PFSK-1 (cell line): ENCODE data around the gene TBC1D3B.
"Not testable (repeated sequence)": the region's sequence is repeated elsewhere in the genome, so short reads cannot be mapped to it uniquely, and the experiment has no call there.

ENCODE experiments used
- FOXP2 ChIP-seq: optimal IDR thresholded peaks from 2 replicates; pipeline ENCODE3; 2011; ENCODE audit warnings: borderline replicate concordance, control low read depth, inconsistent platforms; ENCODE audit not compliant: insufficient read depth; ENCODE audit errors: extremely low read length, extremely low read depth
- POLR2AphosphoS5 ChIP-seq: IDR thresholded peaks from 2 replicates; pipeline ENCODE4 v1.6.1; 2012; ENCODE audit warnings: low read depth, mild to moderate bottlenecking, control low read depth, low read length, moderate library complexity
- SIN3A ChIP-seq: IDR thresholded peaks from 2 replicates; pipeline ENCODE4 v1.6.1; 2012; ENCODE audit warnings: mild to moderate bottlenecking, low read length, moderate library complexity, borderline replicate concordance; ENCODE audit not compliant: insufficient read depth
- TAF1 ChIP-seq: IDR thresholded peaks from 2 replicates; pipeline ENCODE4 v1.6.1; 2012; ENCODE audit warnings: low read length, control low read depth, borderline replicate concordance; ENCODE audit not compliant: insufficient read depth
- TF ChIP-seq, protein P1 (sequence below), 2 experiments: IDR thresholded peaks; 2 replicates each; pipeline versions ENCODE4 v1.6.1 to v1.8.0; 2011 to 2012; ENCODE audit warnings: low read depth in 2 of 2, low read length in 2 of 2, control low read depth in 1 of 2, inconsistent platforms in 1 of 2, mild to moderate bottlenecking in 1 of 2, moderate library complexity in 1 of 2; ENCODE audit not compliant: insufficient read depth in 1 of 2

DNA sequence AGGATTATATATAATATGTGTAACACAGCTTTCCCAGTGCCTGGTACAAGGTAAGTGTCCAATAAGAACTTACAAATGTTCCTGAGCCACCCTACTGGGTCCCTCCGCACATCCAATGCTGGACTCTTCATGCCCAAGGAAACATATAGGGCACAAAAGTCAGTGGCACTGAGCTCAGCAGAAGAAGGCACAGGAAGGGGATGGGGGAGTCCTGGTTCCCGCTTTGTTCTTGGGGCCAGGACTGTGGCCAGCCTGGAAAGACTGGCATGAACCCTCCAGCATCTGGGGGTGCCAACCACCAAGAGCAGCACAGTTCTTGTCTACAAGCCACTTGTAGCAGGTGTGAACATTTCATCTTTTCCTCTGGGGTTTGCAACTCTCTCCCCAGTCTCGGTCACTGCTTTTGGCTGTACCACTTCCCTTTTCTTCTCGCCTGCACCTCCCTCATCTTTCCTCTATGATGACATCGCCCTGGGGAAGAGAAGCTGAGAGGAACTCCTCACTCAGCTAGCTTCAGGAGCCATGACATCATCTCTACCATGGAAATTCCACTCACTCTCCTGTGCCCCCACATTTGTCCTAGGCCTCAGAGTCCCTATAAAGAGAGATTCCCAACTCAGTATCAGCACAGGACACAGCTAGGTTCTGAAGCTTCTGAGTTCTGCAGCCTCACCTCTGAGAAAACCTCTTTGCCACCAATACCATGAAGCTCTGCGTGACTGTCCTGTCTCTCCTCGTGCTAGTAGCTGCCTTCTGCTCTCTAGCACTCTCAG, 34.2 kb upstream of the TBC1D3B start, which contains the start of gene CCL4L2:
- TF ChIP-seq, protein P1, sequence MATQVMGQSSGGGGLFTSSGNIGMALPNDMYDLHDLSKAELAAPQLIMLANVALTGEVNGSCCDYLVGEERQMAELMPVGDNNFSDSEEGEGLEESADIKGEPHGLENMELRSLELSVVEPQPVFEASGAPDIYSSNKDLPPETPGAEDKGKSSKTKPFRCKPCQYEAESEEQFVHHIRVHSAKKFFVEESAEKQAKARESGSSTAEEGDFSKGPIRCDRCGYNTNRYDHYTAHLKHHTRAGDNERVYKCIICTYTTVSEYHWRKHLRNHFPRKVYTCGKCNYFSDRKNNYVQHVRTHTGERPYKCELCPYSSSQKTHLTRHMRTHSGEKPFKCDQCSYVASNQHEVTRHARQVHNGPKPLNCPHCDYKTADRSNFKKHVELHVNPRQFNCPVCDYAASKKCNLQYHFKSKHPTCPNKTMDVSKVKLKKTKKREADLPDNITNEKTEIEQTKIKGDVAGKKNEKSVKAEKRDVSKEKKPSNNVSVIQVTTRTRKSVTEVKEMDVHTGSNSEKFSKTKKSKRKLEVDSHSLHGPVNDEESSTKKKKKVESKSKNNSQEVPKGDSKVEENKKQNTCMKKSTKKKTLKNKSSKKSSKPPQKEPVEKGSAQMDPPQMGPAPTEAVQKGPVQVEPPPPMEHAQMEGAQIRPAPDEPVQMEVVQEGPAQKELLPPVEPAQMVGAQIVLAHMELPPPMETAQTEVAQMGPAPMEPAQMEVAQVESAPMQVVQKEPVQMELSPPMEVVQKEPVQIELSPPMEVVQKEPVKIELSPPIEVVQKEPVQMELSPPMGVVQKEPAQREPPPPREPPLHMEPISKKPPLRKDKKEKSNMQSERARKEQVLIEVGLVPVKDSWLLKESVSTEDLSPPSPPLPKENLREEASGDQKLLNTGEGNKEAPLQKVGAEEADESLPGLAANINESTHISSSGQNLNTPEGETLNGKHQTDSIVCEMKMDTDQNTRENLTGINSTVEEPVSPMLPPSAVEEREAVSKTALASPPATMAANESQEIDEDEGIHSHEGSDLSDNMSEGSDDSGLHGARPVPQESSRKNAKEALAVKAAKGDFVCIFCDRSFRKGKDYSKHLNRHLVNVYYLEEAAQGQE (IDR thresholded peaks at IDR 0.05; ENCODE audit: insufficient read depth in 1 of 2, low read depth in 2 of 2, low read length in 2 of 2): not testable (repeated sequence)
- not testable (repeated sequence) for TF ChIP-seq POLR2AphosphoS5, TAF1, SIN3A, FOXP2
